Erythroblast (primary cell): ENCODE results near the gene HOXD13.

Source experiments
- GATA1 ChIP-seq: IDR thresholded peaks from 2 replicates; pipeline ENCODE4 v1.6.1; 2011; ENCODE audit warnings: low read depth, mild to moderate bottlenecking, control low read depth, low read length, moderate library complexity
- POLR2A ChIP-seq: IDR thresholded peaks from 2 replicates; pipeline ENCODE4 v1.6.1; 2011; ENCODE audit warnings: mild to moderate bottlenecking, low read length

DNA sequence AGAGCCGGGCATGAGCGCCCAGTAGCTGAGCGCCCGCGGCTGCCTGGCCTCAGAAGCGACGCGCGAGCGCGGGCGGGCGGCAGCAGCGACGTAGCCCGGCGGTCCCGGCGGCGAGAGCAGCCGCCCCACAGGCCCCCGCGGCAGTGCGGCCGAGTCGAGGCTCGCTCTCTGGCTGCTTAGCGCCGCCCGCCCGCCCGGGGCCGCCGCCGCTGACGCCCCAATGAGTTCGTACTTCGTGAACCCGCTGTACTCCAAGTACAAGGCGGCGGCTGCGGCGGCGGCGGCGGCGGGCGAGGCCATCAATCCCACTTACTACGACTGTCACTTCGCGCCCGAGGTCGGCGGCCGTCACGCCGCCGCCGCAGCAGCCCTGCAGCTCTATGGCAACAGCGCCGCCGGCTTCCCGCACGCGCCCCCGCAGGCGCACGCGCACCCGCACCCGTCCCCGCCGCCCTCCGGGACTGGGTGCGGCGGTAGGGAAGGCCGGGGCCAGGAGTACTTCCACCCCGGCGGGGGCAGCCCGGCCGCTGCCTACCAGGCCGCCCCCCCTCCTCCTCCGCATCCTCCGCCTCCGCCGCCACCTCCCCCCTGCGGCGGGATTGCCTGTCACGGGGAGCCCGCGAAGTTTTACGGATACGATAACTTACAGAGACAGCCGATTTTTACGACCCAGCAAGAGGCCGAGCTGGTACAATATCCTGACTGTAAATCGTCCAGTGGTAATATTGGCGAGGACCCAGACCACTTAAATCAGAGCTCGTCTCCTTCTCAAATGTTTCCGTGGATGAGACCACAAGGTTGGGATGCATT is 37.8 kb downstream of the HOXD13 start:
- no peak for TF ChIP-seq POLR2A
- no peak for TF ChIP-seq GATA1
